ENCODE results near the gene MIER1.

Gene MIER1

DNA sequence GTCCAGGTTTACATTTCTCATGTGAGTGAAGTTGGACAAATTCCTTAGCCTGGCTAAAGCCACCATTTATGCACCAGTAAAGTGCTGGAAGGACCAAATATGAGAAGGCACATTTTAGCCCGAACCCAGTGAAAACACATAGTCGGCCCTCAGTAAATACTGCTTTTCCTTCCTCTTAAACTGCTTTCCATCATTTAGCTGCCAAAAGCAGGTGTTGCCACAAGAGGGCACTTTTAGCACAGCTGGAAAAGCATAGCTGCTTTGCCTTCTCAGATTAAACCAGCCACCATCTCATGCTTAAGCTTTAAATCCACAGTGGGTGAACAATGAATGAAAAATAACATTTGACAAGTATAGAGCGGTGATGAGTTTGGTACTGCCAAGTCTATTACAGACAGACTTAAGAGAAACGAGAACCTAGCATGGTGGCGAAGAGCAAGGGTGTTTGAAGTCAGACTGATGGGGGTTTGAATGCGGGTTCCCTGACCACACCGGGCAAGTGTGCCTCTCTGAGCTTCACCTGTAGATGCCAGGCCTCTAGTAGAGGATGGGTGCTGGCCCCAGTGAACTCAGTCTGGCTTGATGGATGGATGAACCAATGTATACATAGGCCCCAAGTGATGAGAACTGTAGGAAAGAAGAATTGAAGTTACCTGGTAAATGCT is 71.4 kb downstream of the MIER1 start:
- in situ Hi-C loops (cut with MboI; ENCODE audit: low sequenced_read_pairs): no loop called here

DNA sequence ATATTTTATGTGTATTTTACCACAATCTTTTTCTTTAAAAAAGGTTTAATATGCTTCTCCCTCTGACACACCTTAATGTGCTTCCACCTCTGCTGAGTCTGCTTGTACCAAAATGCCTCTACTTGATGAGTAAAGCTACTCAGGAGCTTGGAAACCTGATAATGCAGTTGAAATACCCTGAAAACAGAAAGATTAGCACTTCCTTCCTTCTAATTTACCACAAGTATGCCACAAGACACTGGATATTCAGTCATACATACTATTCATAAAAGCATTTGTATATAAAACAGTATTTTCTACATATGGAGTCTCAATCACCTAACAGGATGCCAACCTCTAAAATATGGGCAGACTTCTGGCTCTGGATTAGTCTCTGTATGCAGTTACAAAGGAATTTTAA is 74.2 kb downstream of the MIER1 start:
- in situ Hi-C loops (cut with MboI; ENCODE audit: low sequenced_read_pairs): no loop called here

DNA sequence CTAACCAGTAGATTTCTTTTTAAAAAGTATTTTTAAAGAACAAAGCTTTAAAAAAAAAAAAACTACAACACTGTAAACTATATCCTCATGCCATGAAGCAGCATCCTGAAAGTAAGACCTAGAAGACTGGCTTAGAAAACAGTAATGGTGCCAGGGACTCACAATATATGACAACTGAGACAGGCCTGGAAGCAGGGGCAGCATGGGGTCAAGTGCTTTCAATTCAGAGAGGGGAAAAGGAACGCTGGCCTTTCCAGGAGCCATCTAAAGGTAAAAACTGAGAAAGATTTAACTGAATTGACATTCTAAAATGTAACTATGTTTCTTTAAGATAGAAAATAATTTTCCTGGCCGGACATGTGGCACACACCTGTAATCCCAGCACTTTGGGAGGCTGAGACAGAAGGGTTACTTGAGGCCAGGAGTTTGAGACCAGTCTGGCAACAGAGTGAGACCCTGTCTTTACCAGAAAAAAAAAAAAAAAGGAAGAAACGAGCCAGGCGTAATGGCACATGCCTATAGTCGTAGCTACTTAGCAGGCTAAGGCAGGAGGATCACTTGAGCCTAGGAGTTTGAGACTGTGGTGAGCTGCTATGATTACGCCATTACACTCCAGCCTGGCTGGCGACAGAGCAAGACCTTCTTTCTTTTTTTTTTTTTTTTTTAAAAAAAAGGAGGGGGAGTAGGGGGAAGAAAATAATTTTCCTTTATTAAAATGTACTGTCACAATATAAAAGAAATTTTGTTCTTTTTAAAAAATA is 75.0 kb downstream of the MIER1 start:
- in situ Hi-C loops (cut with MboI; ENCODE audit: low sequenced_read_pairs): no loop called here

DNA sequence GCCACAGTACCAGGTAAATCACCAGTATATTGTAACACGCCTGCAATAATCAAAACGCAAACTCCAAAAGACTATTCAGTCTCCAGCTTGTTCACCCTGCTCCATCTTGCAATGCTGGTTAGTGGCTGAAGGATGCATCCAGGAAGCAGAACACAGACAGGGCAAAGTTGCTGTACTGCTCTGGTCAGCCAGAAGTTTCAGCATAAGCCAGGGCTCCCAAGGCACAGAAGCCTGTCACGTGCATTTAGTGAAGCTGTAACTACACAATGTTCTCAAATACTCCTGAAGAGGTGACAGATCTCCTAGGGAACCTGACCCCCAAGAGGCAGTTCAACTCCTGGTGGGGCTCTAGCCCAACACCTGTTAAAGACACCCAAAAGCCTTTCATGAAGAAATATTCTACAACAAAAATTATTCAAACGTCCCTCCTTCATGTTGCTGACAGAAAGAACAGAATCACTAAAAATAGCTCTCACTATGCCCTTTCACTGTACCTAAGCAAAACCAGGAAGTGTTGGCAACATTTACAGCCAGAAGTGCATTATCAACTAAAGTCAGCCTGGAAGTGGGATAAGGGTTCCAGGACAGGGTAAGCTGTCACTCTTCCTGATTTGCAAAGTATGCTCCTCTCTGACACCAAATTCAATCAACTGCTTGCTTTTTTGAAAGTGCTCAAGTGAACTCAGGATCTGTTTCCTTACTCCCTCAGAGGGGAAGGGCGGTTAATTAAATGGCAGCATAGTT is 77.1 kb downstream of the MIER1 start:
- in situ Hi-C loops (cut with MboI; ENCODE audit: low sequenced_read_pairs): no loop called here

DNA sequence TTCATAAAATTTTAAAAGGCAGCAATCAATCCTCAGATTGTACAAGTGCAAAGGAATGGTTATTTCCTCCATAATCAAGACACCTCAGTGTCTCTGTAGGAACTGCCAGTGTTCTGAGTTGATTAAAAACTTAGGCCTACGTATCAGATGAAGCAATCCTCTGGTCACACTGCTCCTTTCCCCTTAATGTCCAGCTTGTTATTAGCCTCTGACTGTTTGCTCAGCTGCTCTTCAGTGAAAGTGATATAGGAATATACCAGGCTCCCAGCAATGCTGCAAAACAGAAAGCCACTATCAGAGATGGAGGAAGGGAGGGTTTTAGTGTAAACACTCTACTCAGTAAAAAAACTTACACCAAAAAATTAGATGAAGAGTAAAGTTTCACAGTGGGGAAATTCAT is 79.4 kb downstream of the MIER1 start:
- in situ Hi-C loops (cut with MboI; ENCODE audit: low sequenced_read_pairs): no loop called here

DNA sequence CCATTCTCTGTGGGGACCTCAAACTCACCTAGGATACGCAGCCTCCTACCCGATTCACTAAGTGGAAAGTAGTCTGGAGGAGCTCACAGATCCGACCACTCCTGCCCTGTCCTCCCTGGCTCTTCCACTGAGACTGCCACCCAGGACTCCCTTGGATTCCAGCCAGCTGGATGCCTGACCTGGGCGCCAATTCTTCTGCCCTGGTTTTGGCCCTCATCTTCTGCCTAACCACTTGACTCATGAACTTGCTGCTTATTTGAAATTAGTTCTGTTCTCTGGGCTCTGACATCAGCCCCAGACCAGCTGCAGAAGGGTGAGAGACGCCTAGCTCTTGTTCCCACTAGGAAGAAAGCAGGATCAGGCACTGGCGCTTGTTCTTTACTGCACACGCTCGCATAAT is 80.3 kb downstream of the MIER1 start:
- in situ Hi-C loops (cut with MboI; ENCODE audit: low sequenced_read_pairs): no loop called here

DNA sequence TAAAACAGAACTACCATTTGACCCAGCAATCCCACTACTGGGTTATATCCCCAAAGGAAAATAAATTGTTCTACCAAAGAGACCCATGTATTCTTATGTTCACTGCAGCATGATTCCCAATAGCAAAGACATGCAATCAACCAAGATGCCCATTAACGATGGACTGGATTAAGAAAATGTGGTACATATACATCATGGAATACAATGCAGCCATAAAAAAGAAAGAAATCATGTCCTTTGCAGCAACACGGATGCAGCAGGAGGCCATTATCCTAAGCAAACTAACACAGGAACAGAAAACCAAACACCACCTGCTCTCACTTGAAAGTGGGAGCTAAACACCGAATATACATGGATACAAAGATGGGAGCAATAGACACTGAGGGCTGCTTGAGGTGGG is 85.0 kb downstream of the MIER1 start:
- in situ Hi-C loops (cut with MboI; ENCODE audit: low sequenced_read_pairs): no loop called here

DNA sequence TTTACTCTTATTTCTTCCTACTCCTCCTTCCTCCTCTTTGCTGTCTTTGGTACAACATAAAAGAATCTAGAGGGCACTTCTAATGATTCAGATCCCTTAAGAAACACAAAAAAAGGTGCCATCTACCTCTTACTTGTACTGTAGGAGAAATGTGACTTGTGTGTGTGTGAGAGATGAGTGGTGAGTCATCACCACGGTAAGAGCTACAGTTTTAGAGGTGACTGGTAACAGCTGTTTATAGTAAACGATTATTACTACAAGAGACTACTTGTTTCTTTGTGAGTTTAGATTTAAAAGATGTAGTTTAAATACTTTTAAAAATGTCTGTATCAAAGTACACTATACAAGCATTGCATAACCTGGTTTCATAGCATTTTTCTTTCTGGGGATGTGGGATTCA is 88.8 kb downstream of the MIER1 start:
- in situ Hi-C loops (cut with MboI; ENCODE audit: low sequenced_read_pairs): no loop called here

DNA sequence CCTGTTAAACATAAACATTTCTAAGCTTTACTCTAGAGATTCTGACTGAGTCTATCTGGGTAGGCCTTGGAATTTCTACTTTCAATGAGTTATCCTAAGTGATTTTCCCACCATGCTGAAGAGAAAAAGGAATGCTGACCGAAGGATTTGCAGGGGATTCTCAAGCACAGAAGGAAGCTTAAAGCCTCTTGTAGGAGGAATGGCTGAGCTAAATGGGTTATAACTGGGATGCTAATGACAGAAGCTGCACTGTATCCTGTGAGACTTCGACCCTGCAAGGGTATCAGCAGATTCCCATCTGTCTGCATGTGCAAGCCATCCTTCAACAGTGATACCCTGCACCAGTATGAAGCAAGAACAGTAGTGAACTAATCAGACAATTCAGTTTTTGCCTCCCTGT is 93.8 kb downstream of the MIER1 start:
- in situ Hi-C loops (cut with MboI; ENCODE audit: low sequenced_read_pairs): no loop called here

DNA sequence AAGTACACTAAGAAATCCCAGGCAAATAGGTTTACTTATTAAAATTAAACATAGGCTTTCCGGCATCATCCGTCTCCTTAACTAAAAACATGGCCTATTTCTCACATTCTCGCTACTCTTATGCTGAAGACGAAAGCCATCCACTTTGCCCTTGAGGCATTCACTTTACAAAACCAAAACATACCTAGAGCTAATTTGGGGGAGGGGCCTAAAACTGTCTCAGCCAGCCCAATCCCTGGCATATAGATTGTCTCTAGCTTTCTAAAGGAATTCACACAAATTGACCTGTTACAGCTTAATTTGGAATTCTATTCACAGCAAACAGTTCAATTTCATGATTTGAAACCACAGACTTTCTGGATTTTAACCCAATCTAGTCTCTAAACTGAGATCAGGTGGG is 94.3 kb downstream of the MIER1 start:
- in situ Hi-C loops (cut with MboI; ENCODE audit: low sequenced_read_pairs): no loop called here

DNA sequence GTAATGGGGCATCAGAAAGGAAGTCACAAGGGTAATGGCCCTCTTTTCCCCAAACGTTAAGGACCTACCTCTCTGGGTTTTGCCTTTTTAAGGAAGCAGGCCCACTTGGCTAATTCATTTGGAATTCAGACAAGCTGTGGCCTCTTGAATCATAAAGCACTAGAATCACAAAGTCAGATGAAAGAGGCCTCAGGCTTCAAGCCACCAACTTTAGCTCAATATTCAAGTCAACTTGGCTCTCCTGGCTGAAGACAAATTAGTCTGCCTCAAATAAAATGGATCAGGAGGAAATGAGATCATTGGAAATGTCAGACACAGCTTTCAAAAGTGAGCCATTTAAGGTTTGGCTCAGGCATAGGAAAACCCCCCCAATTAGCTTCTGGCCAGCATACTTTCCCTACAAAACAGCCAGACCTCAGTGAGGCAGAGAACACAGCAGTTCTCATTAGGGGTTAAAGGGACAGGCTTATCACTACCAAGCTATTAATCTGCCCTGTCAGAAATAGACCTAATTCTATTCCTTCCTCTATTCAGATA is 94.9 kb downstream of the MIER1 start:
- in situ Hi-C loops (cut with MboI; ENCODE audit: low sequenced_read_pairs): no loop called here

DNA sequence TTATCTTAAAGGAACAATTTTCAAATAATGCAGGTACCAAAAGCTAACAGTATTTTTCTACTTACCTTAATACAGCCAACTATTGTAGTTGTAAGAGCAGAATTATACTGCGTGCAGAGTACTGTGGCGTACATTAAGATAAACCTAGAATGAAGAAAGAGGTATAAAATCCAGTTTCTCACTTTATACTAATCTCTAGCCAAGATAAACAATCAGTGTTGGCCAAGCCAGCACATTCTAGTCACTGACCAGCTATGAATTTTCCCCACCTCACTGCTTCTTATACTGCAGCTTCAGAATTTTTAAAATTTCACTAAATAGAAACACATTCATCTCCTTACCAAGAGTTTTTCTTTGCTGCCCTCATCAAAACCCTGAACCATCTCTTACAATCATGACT is 95.5 kb downstream of the MIER1 start:
- in situ Hi-C loops (cut with MboI; ENCODE audit: low sequenced_read_pairs): no loop called here

DNA sequence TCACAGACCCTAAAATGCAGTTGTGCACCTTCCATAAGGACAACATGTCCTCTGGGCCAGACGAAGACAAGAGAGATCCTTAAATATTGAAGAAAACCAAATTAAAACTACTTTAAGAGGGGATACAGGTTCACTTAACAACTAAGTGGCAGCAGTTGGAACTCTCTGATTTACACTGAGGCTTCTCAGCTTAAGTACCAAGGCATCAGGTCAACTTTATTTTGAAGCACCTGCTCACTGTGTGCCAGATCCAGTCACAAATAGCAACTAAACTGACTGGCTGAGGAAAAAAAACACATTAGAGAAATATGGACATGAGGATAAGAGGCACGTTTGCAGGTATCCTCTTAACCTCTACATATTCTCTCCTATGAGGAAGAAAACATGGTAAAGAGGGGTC is 96.0 kb downstream of the MIER1 start:
- in situ Hi-C loops (cut with MboI; ENCODE audit: low sequenced_read_pairs): no loop called here

DNA sequence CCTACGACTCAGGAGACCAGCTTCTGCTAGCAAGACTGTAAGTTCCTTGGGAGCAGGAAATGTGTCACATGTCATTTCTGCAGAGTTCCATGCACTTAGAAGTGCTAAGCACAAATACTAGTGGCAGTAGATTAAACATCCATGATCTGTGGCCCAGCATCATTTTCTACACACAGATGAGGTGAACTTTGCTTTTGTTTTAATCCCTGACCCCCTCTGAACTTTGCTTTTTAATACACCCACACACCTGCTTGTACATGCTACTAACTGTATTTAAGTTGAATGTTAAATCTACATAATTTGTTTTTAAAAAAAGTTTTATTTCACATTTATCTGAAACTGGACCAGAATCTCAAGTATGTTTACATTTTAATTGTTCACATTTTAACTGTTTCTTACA is 104.7 kb downstream of the MIER1 start:
- in situ Hi-C loops (cut with MboI; ENCODE audit: low sequenced_read_pairs): no loop called here

DNA sequence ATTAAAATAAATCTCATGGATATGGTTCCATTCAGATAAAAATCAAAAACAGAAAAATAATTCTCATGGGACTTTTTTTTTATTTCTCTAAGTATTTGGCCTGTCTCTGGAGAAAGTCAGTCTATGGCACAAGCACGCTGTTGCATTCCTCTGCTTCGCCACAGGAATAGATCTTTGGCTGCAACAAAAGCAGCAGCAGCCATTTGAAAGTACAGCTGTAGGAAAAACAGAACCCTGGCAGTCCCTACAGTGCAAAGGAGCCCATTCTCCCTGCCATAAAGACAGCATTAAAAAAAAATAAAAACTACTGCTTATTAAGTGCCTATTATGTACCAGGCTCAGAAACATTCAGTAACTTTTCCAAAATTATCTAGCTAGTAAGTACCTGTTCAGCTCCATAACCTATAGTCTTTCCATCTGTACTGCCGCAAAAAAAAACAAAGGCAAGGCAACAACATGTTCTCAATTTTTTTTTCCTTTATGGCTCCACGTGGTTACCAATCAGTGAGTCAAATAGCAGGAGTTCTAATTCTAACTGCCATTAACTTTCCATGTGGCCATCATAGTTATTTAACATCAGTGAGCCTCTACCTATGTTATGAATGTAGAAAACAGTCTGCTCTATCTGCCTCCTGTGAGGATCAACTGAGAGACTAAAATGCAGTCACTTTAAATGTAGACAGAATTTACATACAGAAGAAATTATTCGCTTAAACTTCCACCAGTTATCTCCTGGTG is 106.5 kb downstream of the MIER1 start:
- in situ Hi-C loops (cut with MboI; ENCODE audit: low sequenced_read_pairs): no loop called here

DNA sequence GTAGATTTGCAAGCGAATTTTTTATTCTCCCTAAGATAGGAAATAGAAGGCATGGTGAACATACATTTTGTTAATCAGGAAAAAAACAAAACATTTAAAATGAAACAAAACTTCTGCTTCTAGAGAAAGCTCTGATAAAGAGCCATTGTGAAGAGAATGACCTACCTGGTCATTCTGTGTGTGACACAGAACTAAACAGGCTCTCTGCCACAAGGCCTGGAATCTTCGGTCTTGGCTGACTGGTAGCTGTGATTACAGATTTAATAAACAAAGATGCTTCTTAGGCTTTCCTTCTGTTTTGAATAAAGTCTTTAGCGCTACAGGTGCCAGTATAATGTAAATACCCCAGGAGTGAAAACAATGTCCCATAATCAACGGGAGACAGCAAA is 107.1 kb downstream of the MIER1 start:
- in situ Hi-C loops (cut with MboI; ENCODE audit: low sequenced_read_pairs): no loop called here
